Tibial nerve (tissue), 4 donors: Measurements from ENCODE around the gene BIRC5.

Experiments
- CTCF ChIP-seq, 5 experiments: fragments of 200-600 bp in 3 of 5; fragments of 450-650 bp in 2 of 5; sonication (generic) in 3 of 5; IDR thresholded peaks; one replicate each; pipeline ENCODE4 v1.5.1; 2016 to 2019; ENCODE audit warnings: antibody characterized with exemption in 5 of 5, mild to moderate bottlenecking in 3 of 5, moderate library complexity in 2 of 5
- EP300 ChIP-seq, 2 donors: sonication (generic); formaldehyde crosslinking; IDR thresholded peaks; one replicate each; pipeline ENCODE4 v1.6.1; 2017; ENCODE audit warnings: antibody characterized with exemption in 2 of 2, mild to moderate bottlenecking in 1 of 2

GRCh38 chr17:78234261-78234865 is 20.3 kb downstream of the BIRC5 start:
- TF ChIP-seq CTCF (IDR thresholded peaks at IDR 0.05) (no peak), EP300 (IDR thresholded peaks at IDR 0.05) (no peak)
